SK-N-MC (cell line): ENCODE data around the gene ASTN2.

Source experiments
- EZH2 ChIP-seq: fragments of 200-600 bp; sonication (generic); IDR thresholded peaks from one replicate; pipeline ENCODE4 v1.6.1; 2017; ENCODE audit warnings: antibody characterized with exemption
- POLR2AphosphoS5 ChIP-seq: IDR thresholded peaks from 2 replicates; pipeline ENCODE4 v1.6.1; 2012; ENCODE audit warnings: mild to moderate bottlenecking, low read depth, low read length, borderline replicate concordance

DNA sequence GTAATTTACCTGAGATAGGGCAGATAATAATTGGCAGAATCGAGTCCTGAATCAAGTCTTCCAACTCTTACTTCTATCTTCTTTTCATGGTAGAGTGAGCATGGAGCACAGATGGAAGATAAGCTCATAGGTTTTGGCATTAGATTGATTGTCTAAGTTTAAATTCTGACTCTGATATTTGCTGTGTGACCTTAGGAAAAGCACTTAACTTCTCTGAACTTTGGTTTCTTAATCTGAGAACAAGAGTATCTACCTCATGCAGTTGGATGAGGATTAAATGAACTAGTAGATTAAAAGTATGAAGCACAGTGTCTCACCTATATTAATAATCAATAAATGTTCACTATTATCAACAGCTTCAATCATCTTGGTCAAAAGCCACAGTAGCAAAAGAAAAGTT, 9.4 kb upstream of the ASTN2 start:
- TF ChIP-seq POLR2AphosphoS5 (no peak), EZH2 (no peak)
